WTC11 (cell line): ENCODE measurements around the gene PHKB. TPM values are rescaled to one million over a fixed set of nuclear protein-coding genes. Genes with fewer than 3 reads are reported as not detected.

Experiments
- ATAC-seq: fragments of 200-7000 bp; cut with Tn5 transposase; 2 replicates; pipeline ENCODE4 v1.10.0; 2021; ENCODE audit warnings: mild to moderate bottlenecking, moderate library complexity
- CTCF ChIA-PET: fragments of 300-600 bp; sonication (Branson Sonifier 250); formaldehyde crosslinking; loops from one replicate; lab custom pipeline; 2021; ENCODE audit warnings: antibody characterized with exemption; lab: Charles Lee
- POLR2A ChIA-PET: fragments of 350-600 bp; sonication (Branson Sonifier 250); formaldehyde crosslinking; loops from one replicate; lab custom pipeline; 2021; ENCODE audit warnings: antibody characterized with exemption; lab: Charles Lee
- DNase-seq: peaks from one replicate; pipeline ENCODE4 v3.0.0; 2021; ENCODE audit warnings: low spot score
- H3K27ac Mint-ChIP-seq: 2 replicates; pipeline ENCODE4 v1.8.0; 2021; ENCODE audit warnings: mixed read lengths
- H3K27me3 Mint-ChIP-seq: 2 replicates; pipeline ENCODE4 v1.8.0; 2021; ENCODE audit warnings: low read depth, mild to moderate bottlenecking, moderate library complexity, mixed read lengths
- H3K36me3 Mint-ChIP-seq: 2 replicates; pipeline ENCODE4 v1.8.0; 2021; ENCODE audit warnings: mixed read lengths
- H3K4me1 Mint-ChIP-seq: 2 replicates; pipeline ENCODE4 v1.8.0; 2022; ENCODE audit warnings: mixed read lengths
- H3K4me3 Mint-ChIP-seq: 2 replicates; pipeline ENCODE4 v1.8.0; 2021; ENCODE audit warnings: mild to moderate bottlenecking, moderate library complexity, mixed read lengths
- H3K9me3 Mint-ChIP-seq: 2 replicates; pipeline ENCODE4 v1.8.0; 2021; ENCODE audit warnings: mixed read lengths
- AR ChIP-seq: fragments of 250-450 bp; sonication (Bioruptor Pico); IDR thresholded peaks from 2 replicates; pipeline ENCODE4 v1.9.0; 2021; ENCODE audit warnings: mild to moderate bottlenecking
- ARID4B ChIP-seq: sonication (generic); formaldehyde crosslinking; IDR thresholded peaks from 2 replicates; pipeline ENCODE4 v1.8.0; 2023; ENCODE audit warnings: missing genetic modification reagents, mild to moderate bottlenecking, borderline replicate concordance
- ATF1 ChIP-seq: sonication (generic); formaldehyde crosslinking; IDR thresholded peaks from 2 replicates; pipeline ENCODE4 v1.8.1; 2023; ENCODE audit warnings: mild to moderate bottlenecking, moderate library complexity, missing genetic modification reagents
- E2F4 ChIP-seq: sonication (generic); formaldehyde crosslinking; IDR thresholded peaks from 2 replicates; pipeline ENCODE4 v1.8.1; 2022; ENCODE audit warnings: low read depth, mild to moderate bottlenecking, moderate library complexity, missing genetic modification reagents, borderline replicate concordance
- FOXJ3 ChIP-seq: sonication (generic); formaldehyde crosslinking; IDR thresholded peaks from 2 replicates; pipeline ENCODE4 v1.9.0; 2021; ENCODE audit warnings: missing genetic modification reagents, mild to moderate bottlenecking, borderline replicate concordance
- HMGA2 ChIP-seq: fragments of 250-450 bp; sonication (Bioruptor Pico); IDR thresholded peaks from 2 replicates; pipeline ENCODE4 v1.4.0; 2021; ENCODE audit warnings: mild to moderate bottlenecking, moderate library complexity
- PREB ChIP-seq: sonication (generic); formaldehyde crosslinking; IDR thresholded peaks from 2 replicates; pipeline ENCODE4 v1.8.1; 2022; ENCODE audit warnings: mild to moderate bottlenecking, missing genetic modification reagents, moderate library complexity, borderline replicate concordance
- PRRX2 ChIP-seq: fragments of 250-450 bp; sonication (Bioruptor Pico); IDR thresholded peaks from 2 replicates; pipeline ENCODE4 v1.8.0; 2021; ENCODE audit warnings: mild to moderate bottlenecking
- RORB ChIP-seq: fragments of 250-450 bp; sonication (Bioruptor Pico); IDR thresholded peaks from 2 replicates; pipeline ENCODE4 v1.9.0; 2021; ENCODE audit warnings: mild to moderate bottlenecking
- SMAD3 ChIP-seq: sonication (generic); formaldehyde crosslinking; IDR thresholded peaks from 2 replicates; pipeline ENCODE4 v1.8.0; 2022; ENCODE audit warnings: missing genetic modification reagents, mild to moderate bottlenecking, borderline replicate concordance
- SMAD4 ChIP-seq: sonication (generic); formaldehyde crosslinking; IDR thresholded peaks from 2 replicates; pipeline ENCODE4 v1.8.0; 2022; ENCODE audit warnings: mild to moderate bottlenecking, missing genetic modification reagents
- TCF7 ChIP-seq: sonication (generic); formaldehyde crosslinking; IDR thresholded peaks from 2 replicates; pipeline ENCODE4 v1.8.0; 2022; ENCODE audit warnings: mild to moderate bottlenecking, low read depth, missing genetic modification reagents, moderate library complexity
- TEAD4 ChIP-seq: sonication (generic); formaldehyde crosslinking; IDR thresholded peaks from 2 replicates; pipeline ENCODE4 v1.8.0; 2022; ENCODE audit warnings: mild to moderate bottlenecking, missing genetic modification reagents
- ZBTB43 ChIP-seq: sonication (generic); formaldehyde crosslinking; IDR thresholded peaks from 2 replicates; pipeline ENCODE4 v1.8.1; 2023; ENCODE audit warnings: mild to moderate bottlenecking, missing genetic modification reagents
- ZMAT4 ChIP-seq: fragments of 250-450 bp; sonication (Bioruptor Pico); IDR thresholded peaks from 2 replicates; pipeline ENCODE4 v1.9.0; 2021; ENCODE audit warnings: mild to moderate bottlenecking
- ZNF138 ChIP-seq: sonication (generic); formaldehyde crosslinking; conservative IDR thresholded peaks from 2 replicates; pipeline ENCODE4 v1.8.1; 2022; ENCODE audit warnings: mild to moderate bottlenecking, moderate library complexity, missing genetic modification reagents
- ZNF425 ChIP-seq: fragments of 250-450 bp; sonication (Bioruptor Pico); conservative IDR thresholded peaks from 2 replicates; pipeline ENCODE4 v1.9.0; 2021; ENCODE audit warnings: mild to moderate bottlenecking
- ZSCAN18 ChIP-seq: fragments of 250-450 bp; sonication (Bioruptor Pico); IDR thresholded peaks from 2 replicates; pipeline ENCODE4 v2.1.2; 2022; ENCODE audit warnings: mild to moderate bottlenecking, moderate library complexity
- total RNA-seq: library from RNA; stranded (reverse); gene quantifications from 3 replicates; pipeline ENCODE4 v1.2.3, GENCODE V29; 2021

The PHKB gene
- total RNA-seq, 1 experiment from 2014 or later: 43.9 TPM

- TF ChIP-seq ARID4B (no peak), AR (CRISPR knock-in tag) (no peak), ZSCAN18 (CRISPR knock-in tag) (no peak), ATF1 (CRISPR knock-in tag) (no peak)
Measured at GRCh38 chr16:47713225-47713595, 252.1 kb downstream of the PHKB start (continued).

GRCh38 chr16:47715442-47716083 lies 254.4 kb downstream of the PHKB start:
- POLR2A ChIA-PET: no interaction called here
- DNase-seq (no peak), ATAC-seq (no peak)
- no peak overlapping the region for H3K4me3 Mint-ChIP-seq
- H3K36me3 Mint-ChIP-seq: no peaks in the 10 kb centered on the region
- H3K9me3 Mint-ChIP-seq: no peaks in the 10 kb centered on the region
- H3K27me3 Mint-ChIP-seq: no peaks in the 10 kb centered on the region
- CTCF ChIA-PET: no interaction called here
- no peak for TF ChIP-seq ZNF425 (CRISPR knock-in tag)
- no peak for TF ChIP-seq PRRX2 (CRISPR knock-in tag)
- TF ChIP-seq SMAD3 (CRISPR knock-in tag): no peak
- no peaks in the 10 kb centered on the region for H3K4me1 Mint-ChIP-seq
- no peak overlapping the region for H3K27ac Mint-ChIP-seq

GRCh38 chr16:47716571-47716970 lies 255.4 kb downstream of the PHKB start:
- H3K27me3 Mint-ChIP-seq: no peaks in the 10 kb centered on the region
- H3K4me1 Mint-ChIP-seq: no peaks in the 10 kb centered on the region
- ChIA-PET CTCF (no interaction called here), POLR2A (no interaction called here)
- ATAC-seq (no peak), DNase-seq (no peak)
- no peak overlapping the region for H3K27ac Mint-ChIP-seq
- H3K9me3 Mint-ChIP-seq: no peaks in the 10 kb centered on the region
- H3K4me3 Mint-ChIP-seq: no peak overlapping the region
- no peaks in the 10 kb centered on the region for H3K36me3 Mint-ChIP-seq
- no peak for TF ChIP-seq RORB
- no peak for TF ChIP-seq TCF7 (CRISPR knock-in tag)
- no peak for TF ChIP-seq FOXJ3
- no peak for TF ChIP-seq ZNF138
- no peak for TF ChIP-seq PREB (CRISPR knock-in tag)
- TF ChIP-seq TEAD4: no peak
- TF ChIP-seq ZMAT4 (CRISPR knock-in tag): no peak
- TF ChIP-seq E2F4 (CRISPR knock-in tag): no peak
- no peak for TF ChIP-seq HMGA2 (CRISPR knock-in tag)
- TF ChIP-seq SMAD4 (CRISPR knock-in tag): no peak
- no peak for TF ChIP-seq ZBTB43
